GM19193 (cell line): ENCODE results near the gene MAP3K8.

Source experiments
- POLR2A ChIP-seq: IDR thresholded peaks from 4 replicates; pipeline ENCODE4 v1.6.1; 2011; ENCODE audit not compliant: insufficient read depth, insufficient read length; ENCODE audit errors: extremely low read depth

MAP3K8 gene

GRCh38 chr10:30493609-30494530 lies 59.9 kb downstream of the MAP3K8 start:
- TF ChIP-seq POLR2A: no peak

GRCh38 chr10:30494558-30494957 lies 60.6 kb downstream of the MAP3K8 start:
- no peak for TF ChIP-seq POLR2A

GRCh38 chr10:30495687-30496086 lies 61.7 kb downstream of the MAP3K8 start:
- TF ChIP-seq POLR2A: no peak

- TF ChIP-seq POLR2A: no peak
Observed at GRCh38 chr10:30499816-30500215, 65.8 kb downstream of the MAP3K8 start.

- TF ChIP-seq POLR2A: no peak
Observed at GRCh38 chr10:30500534-30500933, 66.5 kb downstream of the MAP3K8 start.

GRCh38 chr10:30500963-30501504 lies 67.0 kb downstream of the MAP3K8 start:
- TF ChIP-seq POLR2A: no peak

GRCh38 chr10:30502266-30503060 lies 68.5 kb downstream of the MAP3K8 start:
- no peak for TF ChIP-seq POLR2A

- no peak for TF ChIP-seq POLR2A
Observed at GRCh38 chr10:30503700-30504266, 69.8 kb downstream of the MAP3K8 start.

- no peak for TF ChIP-seq POLR2A
Observed at GRCh38 chr10:30505543-30506298, 71.7 kb downstream of the MAP3K8 start.

GRCh38 chr10:30509508-30509907 lies 75.5 kb downstream of the MAP3K8 start:
- no peak for TF ChIP-seq POLR2A

GRCh38 chr10:30510184-30510931 lies 76.4 kb downstream of the MAP3K8 start:
- no peak for TF ChIP-seq POLR2A

- no peak for TF ChIP-seq POLR2A
Observed at GRCh38 chr10:30510932-30511700, 77.1 kb downstream of the MAP3K8 start.
